Activated CD4-positive, CD25-positive, alpha-beta regulatory T cell treated with anti-CD3 and anti-CD28 coated beads, Interleukin-2, amount 50 U/mL, for 72 hours (primary cell): Measurements from ENCODE around the gene OPCML.

Experiments used
- DNase-seq: peaks from one replicate; pipeline ENCODE4 v3.0.0; 2021

OPCML gene

DNA sequence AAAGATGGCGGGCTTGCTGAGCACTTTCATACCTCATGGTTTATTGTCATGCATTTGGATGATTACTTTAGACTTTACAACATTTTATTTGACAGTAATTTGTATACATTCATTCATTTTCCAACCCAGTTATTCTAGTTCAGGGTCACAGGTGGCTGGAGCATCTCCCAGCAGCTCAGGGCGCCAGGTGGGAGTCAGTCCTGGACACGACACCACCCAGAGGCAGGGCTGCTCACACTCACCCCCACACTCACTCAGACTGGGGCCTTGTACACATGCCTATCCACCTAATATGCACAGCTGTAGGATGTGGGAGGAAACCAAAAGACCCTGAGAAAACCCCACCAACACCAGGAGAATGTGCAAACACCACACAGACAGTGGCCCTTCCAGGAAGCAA lies 123.9 kb downstream of the OPCML start:
- no peak for DNase-seq

GRCh38 chr11:133406489-133406888 lies 125.8 kb downstream of the OPCML start:
- no peak for DNase-seq

DNA sequence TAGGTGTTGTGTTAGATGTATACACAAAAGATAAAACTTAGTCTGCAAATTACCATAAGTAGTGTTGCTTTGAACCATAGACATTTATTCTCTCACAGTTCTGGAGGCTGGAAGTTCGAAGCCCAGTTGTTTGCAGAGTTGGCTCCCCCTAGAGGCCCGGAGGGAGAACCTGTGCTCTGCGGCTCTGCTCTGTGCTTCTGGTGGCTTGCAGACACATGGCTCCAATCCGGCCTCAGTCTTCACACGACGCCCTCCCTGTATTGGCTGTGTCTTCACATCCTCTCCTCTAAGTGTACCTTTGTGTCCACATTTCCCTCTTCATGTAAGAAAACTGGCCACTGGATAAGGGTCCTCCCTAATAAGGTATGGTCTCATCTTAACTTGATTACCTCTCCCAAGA lies 128.4 kb downstream of the OPCML start:
- DNase-seq, result no peak

DNA sequence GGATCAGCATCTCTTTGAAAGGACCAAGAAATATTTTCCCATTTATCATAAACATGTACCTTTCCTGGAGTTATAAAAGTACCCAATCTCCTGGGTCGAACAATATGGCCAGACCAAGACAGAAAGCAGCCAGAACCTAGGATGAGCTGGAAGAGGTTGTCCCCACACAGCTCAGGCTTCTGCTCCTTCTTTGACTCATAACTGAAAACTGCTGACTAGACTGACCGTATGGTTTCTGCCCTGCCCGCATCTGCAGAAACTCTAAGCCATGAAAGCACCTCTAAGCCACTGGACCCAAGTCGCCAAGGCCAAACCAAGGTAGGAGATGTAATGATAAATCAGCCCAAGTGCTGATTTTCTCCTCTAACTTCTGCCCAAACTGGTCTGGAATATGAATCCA lies 129.8 kb downstream of the OPCML start:
- DNase-seq, result no peak

- DNase-seq, result no peak
Measured at GRCh38 chr11:133399855-133400625, 132.3 kb downstream of the OPCML start.

- DNase-seq, result no peak
Measured at GRCh38 chr11:133399294-133399693, 133.0 kb downstream of the OPCML start.

- DNase-seq, result no peak
Measured at GRCh38 chr11:133390803-133391202, 141.5 kb downstream of the OPCML start.

GRCh38 chr11:133388975-133389568 lies 143.2 kb downstream of the OPCML start:
- no peak for DNase-seq

DNA sequence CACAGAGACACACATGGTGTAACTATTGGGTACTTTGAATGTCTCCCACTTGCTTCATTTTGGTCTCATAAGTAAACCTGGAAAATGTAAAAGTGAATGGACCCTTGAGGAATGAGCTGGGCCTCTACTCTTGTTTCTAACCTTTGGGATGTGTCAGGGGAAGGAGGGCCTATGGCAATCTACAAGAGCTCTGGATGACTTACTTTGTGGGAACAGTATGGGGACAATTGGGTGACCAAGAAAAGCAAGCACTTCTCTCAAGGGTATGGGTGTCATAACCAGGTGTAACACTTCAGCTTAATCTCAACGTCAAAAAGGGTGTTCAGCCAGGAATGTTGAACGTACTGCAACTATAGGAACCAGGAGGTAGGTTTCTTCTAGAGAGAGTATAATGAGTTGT lies 144.0 kb downstream of the OPCML start:
- DNase-seq, result no peak

GRCh38 chr11:133386852-133387251 lies 145.4 kb downstream of the OPCML start:
- no peak for DNase-seq

DNA sequence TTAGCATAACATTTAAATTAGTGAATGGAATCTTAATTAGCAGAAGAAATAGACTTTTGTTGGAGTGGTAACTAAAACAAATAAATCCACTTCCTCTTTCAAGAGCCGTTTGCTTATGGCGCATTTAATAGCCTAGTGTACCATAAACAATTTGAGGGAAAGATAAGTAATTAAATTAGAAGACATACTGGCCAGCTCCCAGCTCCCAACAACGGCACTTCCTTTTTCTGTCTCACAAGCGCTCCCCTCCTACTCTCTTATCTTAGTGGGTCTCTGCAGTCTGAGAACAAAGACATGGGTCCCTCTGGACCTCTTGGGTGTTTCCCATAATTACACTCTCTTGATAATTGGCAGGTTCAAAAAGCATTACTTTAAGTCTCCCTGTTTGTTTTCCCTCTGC lies 146.0 kb downstream of the OPCML start:
- no peak for DNase-seq

DNA sequence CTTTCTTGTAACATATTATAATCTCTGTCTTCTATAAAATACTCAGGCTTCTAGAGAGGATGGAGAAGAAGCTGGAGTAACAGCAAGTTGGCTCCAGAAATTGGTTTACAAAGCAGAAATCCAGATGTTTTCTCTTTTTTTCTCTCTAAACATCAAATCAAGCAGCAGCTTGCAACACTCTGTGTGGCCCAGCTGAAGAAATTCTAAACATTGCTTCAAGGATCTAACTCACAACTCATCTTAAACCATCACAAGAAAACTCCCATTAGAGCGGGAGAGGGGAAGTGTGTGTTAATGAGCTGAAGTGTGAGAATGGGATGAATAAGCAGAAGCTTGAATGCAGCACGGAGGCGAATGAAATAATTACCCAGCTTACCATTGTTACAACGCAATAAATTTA lies 146.5 kb downstream of the OPCML start:
- DNase-seq, result no peak

DNA sequence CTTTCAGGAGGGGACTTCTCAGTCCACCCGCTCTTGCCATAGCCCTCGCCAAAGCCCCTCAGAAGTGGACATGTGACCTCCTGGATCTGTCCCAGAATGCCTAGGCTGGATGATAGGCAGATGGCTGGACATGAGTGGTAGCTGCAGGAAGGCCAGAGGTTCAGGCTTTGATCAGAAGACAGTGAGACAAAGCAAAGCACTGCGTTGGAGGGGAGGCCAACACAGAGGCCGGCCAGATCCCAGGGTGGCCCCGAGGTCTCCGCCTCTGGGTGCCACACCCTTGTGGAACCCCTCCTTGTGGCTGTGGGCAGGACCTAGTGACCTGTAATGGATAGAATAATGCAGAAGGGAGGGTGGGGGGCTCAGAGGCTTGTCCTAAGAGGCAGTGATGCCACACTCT lies 147.6 kb downstream of the OPCML start:
- no peak for DNase-seq

DNA sequence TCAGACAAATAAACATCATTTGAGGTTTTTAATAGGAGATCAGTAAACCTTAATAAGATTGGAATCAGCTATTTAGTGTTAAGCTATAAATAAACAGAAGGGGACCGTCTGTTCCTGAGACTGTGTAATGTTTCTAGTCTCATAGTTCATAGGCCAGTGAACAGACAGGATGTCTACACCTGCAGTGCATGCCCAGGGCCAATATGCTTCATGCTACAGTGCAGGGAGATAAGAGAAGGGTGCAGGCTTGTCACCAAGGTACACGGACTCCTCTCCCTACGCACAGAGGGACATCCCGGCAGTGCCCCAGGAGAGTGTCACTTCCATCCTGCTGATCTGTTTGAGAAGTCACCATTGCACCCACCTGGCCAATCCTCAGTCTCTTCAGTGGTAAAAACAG lies 148.6 kb downstream of the OPCML start:
- DNase-seq, result no peak

DNA sequence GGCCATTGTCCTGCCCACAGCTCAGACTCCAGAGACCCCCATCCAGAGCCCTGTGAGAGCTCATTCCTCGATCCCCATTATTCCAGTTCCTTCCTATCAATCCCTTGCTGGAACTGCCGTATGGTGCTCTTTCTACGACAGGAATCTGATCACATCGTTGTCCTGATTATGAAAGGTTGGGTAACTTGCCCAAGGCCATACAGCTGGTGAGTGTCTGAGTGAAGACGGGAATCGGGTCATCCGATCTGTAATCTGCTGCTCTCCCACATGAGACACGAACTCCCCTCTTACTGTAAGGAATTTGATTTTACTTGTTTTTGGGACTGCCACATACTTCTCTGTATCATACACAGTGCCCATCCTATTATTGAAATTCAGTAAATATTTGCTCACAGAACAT lies 149.1 kb downstream of the OPCML start:
- DNase-seq, result no peak

DNA sequence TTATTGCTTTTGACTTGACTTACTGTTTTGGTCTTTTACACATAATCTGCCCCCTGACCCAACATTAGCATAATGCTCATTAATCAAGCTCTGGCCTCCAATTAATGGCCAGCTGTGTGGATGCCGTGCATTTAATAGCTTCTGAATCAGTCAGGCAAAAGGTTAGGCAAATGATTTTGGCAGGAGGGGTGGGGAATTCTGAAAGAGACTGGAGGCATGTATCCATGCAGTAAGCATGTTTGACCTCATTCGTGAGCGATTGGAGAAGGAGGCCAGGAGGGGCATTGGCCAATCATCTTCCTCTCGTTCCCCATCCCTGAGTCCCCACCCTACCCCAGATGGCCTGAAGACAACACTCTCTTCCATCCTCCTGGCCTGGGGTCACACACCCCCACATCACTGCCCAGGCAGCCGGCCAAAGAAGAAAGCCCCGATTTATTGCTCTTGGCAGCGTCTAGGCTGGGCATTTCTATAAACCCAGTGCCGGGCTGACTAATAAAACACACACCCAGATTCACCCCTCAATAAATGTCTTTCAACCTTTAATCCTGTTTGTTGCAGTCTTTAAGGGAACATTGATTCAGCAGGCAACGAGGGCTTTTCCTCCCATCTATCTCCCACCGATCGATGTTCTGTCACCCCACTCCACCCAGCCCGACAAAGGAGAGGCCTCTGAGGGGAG lies 150.0 kb downstream of the OPCML start:
- no peak for DNase-seq

GRCh38 chr11:133381761-133382130 lies 150.6 kb downstream of the OPCML start:
- DNase-seq, result no peak

GRCh38 chr11:133366147-133366546 lies 166.2 kb downstream of the OPCML start:
- DNase-seq, result no peak

- DNase-seq, result no peak
Measured at GRCh38 chr11:133362916-133363315, 169.4 kb downstream of the OPCML start.

- no peak for DNase-seq
Measured at GRCh38 chr11:133362156-133362555, 170.1 kb downstream of the OPCML start.

- DNase-seq, result no peak
Measured at GRCh38 chr11:133361689-133361994, 170.7 kb downstream of the OPCML start.

GRCh38 chr11:133360860-133361688 lies 171.2 kb downstream of the OPCML start:
- no peak for DNase-seq

- no peak for DNase-seq
Measured at GRCh38 chr11:133355095-133355494, 177.2 kb downstream of the OPCML start.

DNA sequence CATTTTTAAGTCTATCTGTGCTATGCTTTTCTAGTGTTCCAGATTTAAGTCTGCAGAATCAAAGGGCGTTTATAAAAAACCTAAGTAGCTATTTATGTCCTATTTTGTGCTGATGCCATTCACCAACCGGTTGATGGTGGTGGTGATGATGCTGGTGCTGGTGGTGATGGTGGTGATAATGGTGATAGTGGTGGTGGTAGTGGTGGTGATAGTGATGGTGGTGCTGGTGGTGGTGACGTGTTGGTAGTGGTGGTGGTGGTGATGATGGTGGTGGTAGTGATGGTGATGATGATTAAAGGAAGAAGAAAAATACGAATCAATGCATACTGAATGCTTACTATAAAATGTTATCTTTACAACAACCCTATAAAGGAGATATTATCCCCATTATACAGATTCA lies 178.2 kb downstream of the OPCML start:
- no peak for DNase-seq
